HG03457 (cell line): ENCODE measurements around the gene BIRC5.

ENCODE experiments used
- ATAC-seq: cut with Tn5 transposase; IDR thresholded peaks from one replicate; pipeline ENCODE4 v1.9.1; 2021; ENCODE audit warnings: moderate number of reproducible peaks; ENCODE audit not compliant: unreplicated experiment

Gene BIRC5

GRCh38 chr17:78255029-78255656 is 41.1 kb downstream of the BIRC5 start:
- no peak for ATAC-seq

- no peak for ATAC-seq
Measured at GRCh38 chr17:78255953-78256706, 42.1 kb downstream of the BIRC5 start.

GRCh38 chr17:78256707-78257591 is 42.9 kb downstream of the BIRC5 start:
- no peak for ATAC-seq

- no peak for ATAC-seq
Measured at GRCh38 chr17:78257810-78258322, 43.8 kb downstream of the BIRC5 start.

- ATAC-seq, result no peak
Measured at GRCh38 chr17:78258323-78259191, 44.5 kb downstream of the BIRC5 start.

GRCh38 chr17:78259192-78259554 is 45.1 kb downstream of the BIRC5 start:
- ATAC-seq, result no peak

- ATAC-seq, result no peak
Measured at GRCh38 chr17:78263063-78263735, 49.1 kb downstream of the BIRC5 start.

GRCh38 chr17:78263736-78264340 is 49.8 kb downstream of the BIRC5 start:
- ATAC-seq, result no peak

- no peak for ATAC-seq
Measured at GRCh38 chr17:78264590-78264989, 50.5 kb downstream of the BIRC5 start.

- no peak for ATAC-seq
Measured at GRCh38 chr17:78265121-78265520, 51.1 kb downstream of the BIRC5 start.

- ATAC-seq, result no peak
Measured at GRCh38 chr17:78266231-78266631, 52.2 kb downstream of the BIRC5 start.

- no peak for ATAC-seq
Measured at GRCh38 chr17:78266771-78267170, 52.7 kb downstream of the BIRC5 start.

GRCh38 chr17:78267253-78268073 is 53.4 kb downstream of the BIRC5 start:
- no peak for ATAC-seq

- ATAC-seq, result no peak
Measured at GRCh38 chr17:78268191-78268874, 54.3 kb downstream of the BIRC5 start.

GRCh38 chr17:78268951-78269905 is 55.2 kb downstream of the BIRC5 start:
- no peak for ATAC-seq

- ATAC-seq, result no peak
Measured at GRCh38 chr17:78269955-78270381, 55.9 kb downstream of the BIRC5 start.
